SK-N-SH (cell line): ENCODE data around the gene JAKMIP3. TPM values are rescaled to one million over a fixed set of nuclear protein-coding genes. Genes with fewer than 3 reads are reported as not detected.
A peak's percentile ranks its signal among the peaks of the same experiment; 100 is the strongest.

Experiments used
- CTCF ChIA-PET: fragments of 300-600, 350-600 bp; formaldehyde crosslinking; extraction: SDS; loops from one replicate; lab custom pipeline; 2021; lab: Yijun Ruan, JAX
- POLR2A ChIA-PET: fragments of 350-600 bp; sonication (Branson Sonifier 250); formaldehyde crosslinking; extraction: SDS; loops from one replicate; lab custom pipeline; 2020; ENCODE audit warnings: antibody characterized with exemption, inconsistent platforms; lab: Yijun Ruan, JAX
- DNase-seq: peaks from one replicate; pipeline ENCODE4 v3.0.0; 2012
- H2AFZ ChIP-seq: fragments of 200-600 bp; sonication (generic); 2 replicates; pipeline ENCODE4 v1.8.1; 2016; ENCODE audit warnings: antibody characterized with exemption, mild to moderate bottlenecking, low read depth
- H3F3A ChIP-seq: fragments of 200-600 bp; sonication (generic); replicated peaks from 2 replicates; pipeline ENCODE3; 2016; ENCODE audit warnings: antibody characterized with exemption, mild to moderate bottlenecking; ENCODE audit not compliant: insufficient read depth
- H3K27ac ChIP-seq, 2 experiments: fragments of 200-500 bp in 1 of 2; fragments of 200-600 bp in 1 of 2; sonication (Bioruptor generic) in 1 of 2; sonication (generic), shearing (Covaris generic) in 1 of 2; 2 replicates each; pipeline versions ENCODE4 v1.5.1 to v1.6.1; 2014 to 2016; ENCODE audit warnings: low read depth in 2 of 2, inconsistent platforms in 1 of 2, low read length in 1 of 2, mild to moderate bottlenecking in 1 of 2, mixed read lengths in 1 of 2
- H3K27me3 ChIP-seq: fragments of 200-600 bp; sonication (generic), shearing (Covaris generic); 2 replicates; pipeline ENCODE4 v1.6.1; 2016; ENCODE audit warnings: mixed run types; ENCODE audit not compliant: insufficient read depth
- H3K36me3 ChIP-seq, 2 experiments: fragments of 200-500 bp in 1 of 2; fragments of 200-600 bp in 1 of 2; sonication (Bioruptor generic) in 1 of 2; sonication (generic) in 1 of 2; replicated peaks in 1 of 2; 2 replicates each; pipeline versions ENCODE3 to v1.5.1; 2014 to 2016; ENCODE audit warnings: low read length in 1 of 2, mild to moderate bottlenecking in 1 of 2; ENCODE audit not compliant: insufficient read depth in 2 of 2, control insufficient read depth in 1 of 2
- H3K4me1 ChIP-seq, 2 experiments: fragments of 200-500 bp in 1 of 2; fragments of 200-600 bp in 1 of 2; sonication (Bioruptor generic) in 1 of 2; sonication (generic), shearing (Covaris generic) in 1 of 2; 2 replicates each; pipeline versions ENCODE4 v1.5.1 to v1.6.1; 2014 to 2016; ENCODE audit warnings: low read depth in 1 of 2, low read length in 1 of 2, mixed run types in 1 of 2; ENCODE audit not compliant: insufficient read depth in 2 of 2, control insufficient read depth in 1 of 2
- H3K4me2 ChIP-seq: fragments of 200-600 bp; sonication (generic), shearing (Covaris generic); 2 replicates; pipeline ENCODE4 v1.6.1; 2017; ENCODE audit warnings: mixed run types
- H3K4me3 ChIP-seq, 2 experiments: fragments of 200-500 bp in 1 of 2; fragments of 200-600 bp in 1 of 2; sonication (Bioruptor generic) in 1 of 2; sonication (generic), shearing (Covaris generic) in 1 of 2; 2 replicates each; pipeline versions ENCODE4 v1.5.1 to v1.8.1; 2014 to 2016; ENCODE audit warnings: low read depth in 2 of 2, inconsistent platforms in 1 of 2, low read length in 1 of 2, mild to moderate bottlenecking in 1 of 2, mixed read lengths in 1 of 2, moderate library complexity in 1 of 2
- H3K79me2 ChIP-seq: fragments of 200-600 bp; sonication (generic); 2 replicates; pipeline ENCODE4 v1.8.1; 2017; ENCODE audit warnings: mild to moderate bottlenecking; ENCODE audit not compliant: insufficient read depth
- H3K9ac ChIP-seq: fragments of 200-600 bp; sonication (generic); 2 replicates; pipeline ENCODE4 v1.6.1; 2017; ENCODE audit warnings: mixed run types
- H3K9me2 ChIP-seq: fragments of 200-600 bp; sonication (generic); 2 replicates; pipeline ENCODE4 v1.6.1; 2017; ENCODE audit warnings: mixed run types
- H3K9me3 ChIP-seq: fragments of 200-600 bp; sonication (generic); 2 replicates; pipeline ENCODE4 v1.6.1; 2017; ENCODE audit warnings: mixed run types, mild to moderate bottlenecking, moderate library complexity
- H4K20me1 ChIP-seq: fragments of 200-600 bp; sonication (generic); 2 replicates; pipeline ENCODE4 v1.6.1; 2017; ENCODE audit warnings: mild to moderate bottlenecking, mixed run types; ENCODE audit not compliant: insufficient read depth
- ELF1 ChIP-seq: IDR thresholded peaks from 2 replicates; pipeline ENCODE4 v1.4.0; 2012
- EZH2phosphoT487 ChIP-seq: fragments of 200-600 bp; sonication (generic); IDR thresholded peaks from 2 replicates; pipeline ENCODE4 v1.6.1; 2017; ENCODE audit warnings: low read depth, mixed run types, mild to moderate bottlenecking, antibody characterized with exemption, moderate library complexity, borderline replicate concordance
- FOXJ3 ChIP-seq: sonication (generic); formaldehyde crosslinking; IDR thresholded peaks from 2 replicates; pipeline ENCODE4 v1.5.1; 2020; ENCODE audit warnings: mild to moderate bottlenecking, missing genetic modification reagents
- GABPA ChIP-seq: IDR thresholded peaks from 2 replicates; pipeline ENCODE4 v1.4.0; 2012; ENCODE audit warnings: low read depth, mild to moderate bottlenecking
- JUND ChIP-seq: IDR thresholded peaks from 2 replicates; pipeline ENCODE4 v1.4.0; 2012
- NRF1 ChIP-seq: IDR thresholded peaks from 2 replicates; pipeline ENCODE4 v1.6.1; 2012; ENCODE audit warnings: low read depth, mild to moderate bottlenecking, low read length
- RCOR1 ChIP-seq: fragments of 150-350 bp; IDR thresholded peaks from 2 replicates; pipeline ENCODE4 v1.6.1; 2017; ENCODE audit warnings: antibody characterized with exemption, low read length
- SIN3A ChIP-seq: IDR thresholded peaks from 2 replicates; pipeline ENCODE4 v1.6.1; 2012; ENCODE audit warnings: low read depth, mild to moderate bottlenecking, low read length, moderate library complexity, borderline replicate concordance
- TCF12 ChIP-seq: IDR thresholded peaks from 2 replicates; pipeline ENCODE4 v1.4.0; 2012
- WGBS: methylation state at CpG from one replicate; pipeline ENCODE4 v1.1.6; 2017; ENCODE audit warnings: low lambda C conversion rate; 5-methylcytosine and 5-hydroxymethylcytosine counted together
- polyA plus RNA-seq, 3 experiments: library from polyadenylated mRNA; depleted of rRNA; stranded (reverse); fragments of >200 nt; gene quantifications; 2 replicates each; pipeline ENCODE4 v1.2.3, GENCODE V29; 2012
- TF ChIP-seq, protein P1 (sequence below): fragments of 150-350 bp; IDR thresholded peaks from 2 replicates; pipeline ENCODE4 v1.6.1; 2017; ENCODE audit warnings: antibody characterized with exemption, low read length, low read depth, borderline replicate concordance
- TF ChIP-seq, protein P2 (sequence below): IDR thresholded peaks from 2 replicates; pipeline ENCODE4 v1.6.1; 2012; ENCODE audit warnings: mild to moderate bottlenecking, low read depth, low read length, moderate library complexity

Gene JAKMIP3
- polyA plus RNA-seq, 1 of the 3 experiments (the other 2 are of a cell fraction): 0.02 TPM

DNA sequence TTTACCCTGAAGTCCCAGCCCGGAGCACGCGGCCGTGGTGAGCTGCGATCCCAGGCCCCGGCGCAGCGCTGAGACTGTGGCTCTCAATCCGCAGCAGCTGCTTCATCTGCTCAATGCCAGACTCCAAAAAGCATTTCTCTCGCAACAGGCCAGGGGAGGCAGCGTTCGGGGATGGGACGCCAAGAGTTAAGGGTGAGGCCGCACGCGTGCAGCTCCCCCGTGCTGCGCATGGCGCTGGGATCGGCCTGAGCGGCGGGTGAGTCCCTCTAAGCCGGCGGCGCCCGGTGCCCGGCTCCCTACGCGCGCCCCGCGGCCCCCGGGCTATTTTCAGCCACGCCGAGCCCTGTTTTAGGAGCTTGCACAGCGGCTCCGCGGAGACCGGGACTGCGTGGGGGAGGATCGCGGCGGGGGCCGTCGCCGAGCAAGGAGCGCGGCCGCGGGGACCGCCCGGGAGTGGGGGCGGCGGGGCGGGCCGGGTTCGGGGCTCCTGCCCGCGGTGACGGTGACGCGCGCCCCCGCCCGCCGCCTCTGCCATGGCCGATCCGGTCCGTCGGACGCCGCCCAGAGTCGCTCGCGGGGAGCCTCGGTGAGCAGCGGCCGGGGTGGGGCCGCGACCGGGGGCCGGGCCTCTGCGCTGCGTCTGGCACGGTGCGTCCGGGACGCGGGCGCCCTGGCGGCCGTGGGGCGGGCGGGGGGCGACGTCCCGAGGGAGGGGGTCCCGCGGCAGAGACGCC, 29.4 kb upstream of the JAKMIP3 start (continued):
- TF ChIP-seq ELF1 (no peak), FOXJ3 (CRISPR knock-in tag) (no peak), GABPA (no peak)

DNA sequence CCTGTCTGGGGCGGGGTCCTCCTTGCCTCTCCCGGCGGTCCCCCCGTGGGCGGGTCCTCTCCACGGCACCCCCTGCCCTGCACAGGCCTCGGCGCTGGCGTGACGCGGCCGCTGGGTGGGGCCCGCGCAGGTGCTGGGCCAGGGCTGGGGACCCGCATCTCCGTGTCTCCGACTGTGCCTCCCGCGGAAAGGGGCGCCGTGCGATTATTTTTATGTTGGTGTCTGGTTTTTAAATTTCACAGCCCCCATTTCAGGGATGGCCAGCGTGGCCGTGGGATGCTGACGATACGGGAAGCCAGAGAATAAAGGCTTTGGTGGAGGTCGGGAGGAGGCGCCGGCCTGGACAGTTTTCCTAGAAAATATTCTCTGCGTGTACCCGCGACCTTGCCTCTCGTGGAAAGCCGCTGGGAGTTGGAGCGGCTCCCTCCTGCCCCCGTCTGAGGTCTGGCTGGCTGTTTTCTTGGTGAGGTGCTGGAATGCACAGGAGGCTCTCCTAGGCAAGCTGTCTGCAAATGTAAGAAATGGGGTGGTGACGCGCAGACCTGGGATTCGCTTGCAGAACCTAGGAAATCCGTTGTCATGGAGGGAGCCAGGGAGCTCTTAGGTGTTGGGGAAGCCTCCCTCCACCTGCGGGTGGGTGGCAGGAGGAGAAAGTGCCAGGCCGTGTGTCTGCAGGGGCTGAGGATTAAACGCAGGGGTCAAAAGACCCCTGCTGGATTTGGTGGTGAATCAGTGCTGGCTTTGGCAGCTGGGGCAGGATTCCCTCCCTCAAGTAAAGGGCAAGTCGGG, 28.7 kb upstream of the JAKMIP3 start:
- WGBS: 48% methylated on average over 17 of the region's 44 CpGs
- Histone ChIP-seq H3K4me1 (peaks cover 0 to 3% of the 10 kb centered on the region in 2 experiments; a peak in 1 of 4 replicates), H3K27ac (no peak overlapping the region), H2AFZ (no peak overlapping the region), H3K4me3 (peak overlapping the region in 1 of 2 experiments; percentile 27; a peak in 1 of 4 replicates), H3K9me2 (no peaks in the 10 kb centered on the region), H3K9ac (no peak overlapping the region), H3K79me2 (no peaks in the 10 kb centered on the region), H3K9me3 (no peaks in the 10 kb centered on the region), H3K27me3 (peaks cover 12% of the 10 kb centered on the region; the same call in 1 of the 2 replicates), H3K4me2 (no peak overlapping the region), H3K36me3 (no peaks in the 10 kb centered on the region), H4K20me1 (no peaks in the 10 kb centered on the region), H3F3A (no peaks in the 10 kb centered on the region)
- POLR2A ChIA-PET: interaction anchor here (1.1 kb wide), 1 partner anchor 75 kb away, joined by 4 read pairs; no protein-coding TSS in a partner anchor
- no peak for DNase-seq
- CTCF ChIA-PET: interaction anchor here (1.2 to 3.5 kb wide), 4 partner anchors 11 to 151 kb away, joined by 4 to 23 read pairs (median 14); no protein-coding TSS in a partner anchor
- TF ChIP-seq, protein P1, sequence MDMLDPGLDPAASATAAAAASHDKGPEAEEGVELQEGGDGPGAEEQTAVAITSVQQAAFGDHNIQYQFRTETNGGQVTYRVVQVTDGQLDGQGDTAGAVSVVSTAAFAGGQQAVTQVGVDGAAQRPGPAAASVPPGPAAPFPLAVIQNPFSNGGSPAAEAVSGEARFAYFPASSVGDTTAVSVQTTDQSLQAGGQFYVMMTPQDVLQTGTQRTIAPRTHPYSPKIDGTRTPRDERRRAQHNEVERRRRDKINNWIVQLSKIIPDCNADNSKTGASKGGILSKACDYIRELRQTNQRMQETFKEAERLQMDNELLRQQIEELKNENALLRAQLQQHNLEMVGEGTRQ: no peak
- no peak for TF ChIP-seq EZH2phosphoT487

GRCh38 chr10:132037676-132037975, 28.1 kb upstream of the JAKMIP3 start:
- Histone ChIP-seq H3K4me1 (peaks cover 0 to 3% of the 10 kb centered on the region in 2 experiments; a peak in 1 of 4 replicates), H3K4me2 (no peak overlapping the region), H3K79me2 (no peaks in the 10 kb centered on the region), H3F3A (no peaks in the 10 kb centered on the region), H2AFZ (no peak overlapping the region), H3K9ac (no peak overlapping the region), H3K4me3 (no peak overlapping the region)
- POLR2A ChIA-PET: no interaction called here
- no peak for DNase-seq
- TF ChIP-seq NRF1 (no peak), SIN3A (no peak), GABPA (no peak), RCOR1 (no peak), JUND (no peak), TCF12 (no peak)
- TF ChIP-seq, protein P2, sequence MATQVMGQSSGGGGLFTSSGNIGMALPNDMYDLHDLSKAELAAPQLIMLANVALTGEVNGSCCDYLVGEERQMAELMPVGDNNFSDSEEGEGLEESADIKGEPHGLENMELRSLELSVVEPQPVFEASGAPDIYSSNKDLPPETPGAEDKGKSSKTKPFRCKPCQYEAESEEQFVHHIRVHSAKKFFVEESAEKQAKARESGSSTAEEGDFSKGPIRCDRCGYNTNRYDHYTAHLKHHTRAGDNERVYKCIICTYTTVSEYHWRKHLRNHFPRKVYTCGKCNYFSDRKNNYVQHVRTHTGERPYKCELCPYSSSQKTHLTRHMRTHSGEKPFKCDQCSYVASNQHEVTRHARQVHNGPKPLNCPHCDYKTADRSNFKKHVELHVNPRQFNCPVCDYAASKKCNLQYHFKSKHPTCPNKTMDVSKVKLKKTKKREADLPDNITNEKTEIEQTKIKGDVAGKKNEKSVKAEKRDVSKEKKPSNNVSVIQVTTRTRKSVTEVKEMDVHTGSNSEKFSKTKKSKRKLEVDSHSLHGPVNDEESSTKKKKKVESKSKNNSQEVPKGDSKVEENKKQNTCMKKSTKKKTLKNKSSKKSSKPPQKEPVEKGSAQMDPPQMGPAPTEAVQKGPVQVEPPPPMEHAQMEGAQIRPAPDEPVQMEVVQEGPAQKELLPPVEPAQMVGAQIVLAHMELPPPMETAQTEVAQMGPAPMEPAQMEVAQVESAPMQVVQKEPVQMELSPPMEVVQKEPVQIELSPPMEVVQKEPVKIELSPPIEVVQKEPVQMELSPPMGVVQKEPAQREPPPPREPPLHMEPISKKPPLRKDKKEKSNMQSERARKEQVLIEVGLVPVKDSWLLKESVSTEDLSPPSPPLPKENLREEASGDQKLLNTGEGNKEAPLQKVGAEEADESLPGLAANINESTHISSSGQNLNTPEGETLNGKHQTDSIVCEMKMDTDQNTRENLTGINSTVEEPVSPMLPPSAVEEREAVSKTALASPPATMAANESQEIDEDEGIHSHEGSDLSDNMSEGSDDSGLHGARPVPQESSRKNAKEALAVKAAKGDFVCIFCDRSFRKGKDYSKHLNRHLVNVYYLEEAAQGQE: no peak
- TF ChIP-seq, protein P1: no peak
- TF ChIP-seq, all 33 proteins: peak for 0
- no peaks in the 10 kb centered on the region for H4K20me1 ChIP-seq
- no peaks in the 10 kb centered on the region for H3K9me3 ChIP-seq
- no peaks in the 10 kb centered on the region for H3K36me3 ChIP-seq
- CTCF ChIA-PET: interaction anchor here (1.2 to 3.5 kb wide), 3 partner anchors 11 to 152 kb away, joined by 4 to 23 read pairs (median 5); no protein-coding TSS in a partner anchor
- WGBS: 67% methylated on average over 3 of the region's 10 CpGs
- H3K9me2 ChIP-seq: no peaks in the 10 kb centered on the region
- no peak overlapping the region for H3K27ac ChIP-seq
- H3K27me3 ChIP-seq: peaks cover 12% of the 10 kb centered on the region; the same call in 1 of the 2 replicates
